H1 (cell line): ENCODE results near the gene RTP1.

Experiments
- CREB1 ChIP-seq: IDR thresholded peaks from 2 replicates; pipeline ENCODE4 v1.6.1; 2012; ENCODE audit warnings: inconsistent platforms
- EZH2 ChIP-seq: fragments of 200-600 bp; sonication (generic); IDR thresholded peaks from 2 replicates; pipeline ENCODE4 v1.7.1; 2012; ENCODE audit warnings: low read depth, mild to moderate bottlenecking, moderate library complexity, low read length, inconsistent platforms; ENCODE audit not compliant: severe bottlenecking
- HDAC2 ChIP-seq, 2 experiments: fragments of 300-600 bp in 1 of 2; sonication (generic) in 1 of 2; IDR thresholded peaks; 2 replicates each; pipeline ENCODE4 v1.6.1; 2011 to 2012; ENCODE audit warnings: low read depth in 2 of 2, low read length in 2 of 2, mild to moderate bottlenecking in 2 of 2, moderate library complexity in 2 of 2, borderline replicate concordance in 1 of 2, inconsistent platforms in 1 of 2
- POLR2A ChIP-seq, 2 experiments: IDR thresholded peaks; 1 replicate in 1 of 2; 2 replicates in 1 of 2; pipeline ENCODE4 v1.6.1; 2011; ENCODE audit warnings: low read depth in 2 of 2, low read length in 2 of 2, mild to moderate bottlenecking in 2 of 2; ENCODE audit errors: control extremely low read depth in 1 of 2
- RAD21 ChIP-seq, 2 experiments: IDR thresholded peaks in 1 of 2; conservative IDR thresholded peaks in 1 of 2; 2 replicates each; pipeline ENCODE4 v1.6.1; 2011; ENCODE audit warnings: low read depth in 2 of 2, low read length in 2 of 2, improper control_type of control experiment in 1 of 2, inconsistent platforms in 1 of 2, mild to moderate bottlenecking in 1 of 2, moderate library complexity in 1 of 2
- RXRA ChIP-seq: IDR thresholded peaks from 2 replicates; pipeline ENCODE4 v1.6.1; 2011; ENCODE audit warnings: low read depth, mild to moderate bottlenecking, low read length, moderate library complexity; ENCODE audit not compliant: insufficient read depth
- SIN3A ChIP-seq, 2 experiments: IDR thresholded peaks in 1 of 2; conservative IDR thresholded peaks in 1 of 2; 2 replicates each; pipeline ENCODE4 v1.6.1; 2011 to 2012; ENCODE audit warnings: low read length in 2 of 2, improper control_type of control experiment in 1 of 2, low read depth in 1 of 2, mild to moderate bottlenecking in 1 of 2
- SRF ChIP-seq: IDR thresholded peaks from 2 replicates; pipeline ENCODE4 v1.6.1; 2011; ENCODE audit warnings: mild to moderate bottlenecking, low read depth, low read length, moderate library complexity
- TAF1 ChIP-seq: IDR thresholded peaks from 2 replicates; pipeline ENCODE4 v1.6.1; 2011; ENCODE audit warnings: mild to moderate bottlenecking, low read depth, low read length
- TBP ChIP-seq: IDR thresholded peaks from 2 replicates; pipeline ENCODE4 v1.6.1; 2011; ENCODE audit warnings: low read depth, low read length, improper control_type of control experiment
- TF ChIP-seq, protein P1 (sequence below), 3 experiments: IDR thresholded peaks; 1 replicate in 2 of 3; 2 replicates in 1 of 3; pipeline versions ENCODE4 v1.5.1 to v1.6.1; 2011; ENCODE audit warnings: low read length in 3 of 3, mild to moderate bottlenecking in 3 of 3, inconsistent platforms in 2 of 3, low read depth in 1 of 3, moderate library complexity in 1 of 3; ENCODE audit not compliant: insufficient read depth in 1 of 3; ENCODE audit errors: control extremely low read depth in 1 of 3

DNA sequence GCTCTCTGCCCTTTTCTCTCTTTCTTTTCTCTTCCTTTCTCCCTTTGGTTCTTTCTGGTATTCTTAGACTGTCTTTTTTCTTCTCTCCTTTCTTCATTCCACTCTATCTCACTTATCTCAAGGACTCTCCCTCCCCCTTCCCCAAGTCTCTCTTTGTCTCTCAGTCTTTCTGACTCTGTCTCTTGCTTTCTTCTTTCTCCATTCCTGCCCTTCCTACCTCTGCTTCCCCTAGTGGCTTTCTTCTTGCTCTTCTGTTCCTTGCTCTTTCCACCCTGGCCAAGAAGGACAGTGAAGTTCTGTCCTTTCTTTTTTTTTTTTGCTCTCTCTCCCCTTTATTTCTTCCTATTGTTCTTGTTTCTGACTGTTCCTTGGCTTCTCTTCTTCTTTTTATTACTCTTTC, 35.7 kb upstream of the RTP1 start:
- TF ChIP-seq CREB1 (no peak), RXRA (no peak), TAF1 (no peak), TBP (no peak), EZH2 (no peak), POLR2A (IDR thresholded peaks at IDR 0.05; ENCODE audit: control extremely low read depth in 1 of 2, low read depth in 2 of 2, low read length in 2 of 2) (no peak), HDAC2 (IDR thresholded peaks at IDR 0.05; ENCODE audit: borderline replicate concordance in 1 of 2, low read depth in 2 of 2, low read length in 2 of 2) (no peak), SRF (no peak), SIN3A (conservative IDR thresholded peaks at IDR 0.05 in 1 of 2, IDR thresholded peaks at IDR 0.05 in 1 of 2; ENCODE audit: low read depth in 1 of 2, low read length in 2 of 2) (no peak), RAD21 (IDR thresholded peaks at IDR 0.05 in 1 of 2, conservative IDR thresholded peaks at IDR 0.05 in 1 of 2; ENCODE audit: low read depth in 2 of 2, low read length in 2 of 2) (no peak)
- TF ChIP-seq, protein P1, sequence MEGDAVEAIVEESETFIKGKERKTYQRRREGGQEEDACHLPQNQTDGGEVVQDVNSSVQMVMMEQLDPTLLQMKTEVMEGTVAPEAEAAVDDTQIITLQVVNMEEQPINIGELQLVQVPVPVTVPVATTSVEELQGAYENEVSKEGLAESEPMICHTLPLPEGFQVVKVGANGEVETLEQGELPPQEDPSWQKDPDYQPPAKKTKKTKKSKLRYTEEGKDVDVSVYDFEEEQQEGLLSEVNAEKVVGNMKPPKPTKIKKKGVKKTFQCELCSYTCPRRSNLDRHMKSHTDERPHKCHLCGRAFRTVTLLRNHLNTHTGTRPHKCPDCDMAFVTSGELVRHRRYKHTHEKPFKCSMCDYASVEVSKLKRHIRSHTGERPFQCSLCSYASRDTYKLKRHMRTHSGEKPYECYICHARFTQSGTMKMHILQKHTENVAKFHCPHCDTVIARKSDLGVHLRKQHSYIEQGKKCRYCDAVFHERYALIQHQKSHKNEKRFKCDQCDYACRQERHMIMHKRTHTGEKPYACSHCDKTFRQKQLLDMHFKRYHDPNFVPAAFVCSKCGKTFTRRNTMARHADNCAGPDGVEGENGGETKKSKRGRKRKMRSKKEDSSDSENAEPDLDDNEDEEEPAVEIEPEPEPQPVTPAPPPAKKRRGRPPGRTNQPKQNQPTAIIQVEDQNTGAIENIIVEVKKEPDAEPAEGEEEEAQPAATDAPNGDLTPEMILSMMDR (IDR thresholded peaks at IDR 0.05; ENCODE audit: control extremely low read depth in 1 of 3, insufficient read depth in 1 of 3, low read depth in 1 of 3, low read length in 3 of 3), result no peak
